SU-DHL-6 (cell line): ENCODE data around the gene PAAF1.

Experiments used
- H2AFZ ChIP-seq: fragments of 200-600 bp; sonication (generic); 2 replicates; pipeline ENCODE4 v1.6.1; 2014; ENCODE audit warnings: low read depth, mild to moderate bottlenecking, moderate library complexity, mixed read lengths, antibody characterized with exemption, low read length; ENCODE audit not compliant: severe bottlenecking
- H3F3A ChIP-seq: fragments of 200-600 bp; shearing (Covaris generic); 2 replicates; pipeline ENCODE4 v1.6.0; 2016; ENCODE audit warnings: antibody characterized with exemption, mild to moderate bottlenecking; ENCODE audit not compliant: insufficient read depth
- H3K27ac ChIP-seq: fragments of 200-600 bp; sonication (generic); 2 replicates; pipeline ENCODE4 v1.5.1; 2016; ENCODE audit warnings: low read depth, mild to moderate bottlenecking, low read length, moderate library complexity, mixed read lengths
- H3K27me3 ChIP-seq: fragments of 200-600 bp; sonication (generic), shearing (Covaris generic); 2 replicates; pipeline ENCODE4 v1.6.0; 2014; ENCODE audit warnings: mild to moderate bottlenecking, low read length
- H3K36me3 ChIP-seq: fragments of 200-600 bp; sonication (generic); 2 replicates; pipeline ENCODE4 v1.6.1; 2014; ENCODE audit warnings: mild to moderate bottlenecking, low read length, mixed read lengths
- H3K4me2 ChIP-seq: fragments of 300-600, 200-600 bp; shearing (Covaris generic), sonication (generic); 2 replicates; pipeline ENCODE4 v1.6.0; 2014; ENCODE audit warnings: low read length, low read depth, mild to moderate bottlenecking; ENCODE audit not compliant: poor library complexity, severe bottlenecking
- H3K4me3 ChIP-seq: fragments of 200-600 bp; sonication (generic); 2 replicates; pipeline ENCODE4 v1.5.1; 2014; ENCODE audit warnings: antibody characterized with exemption, low read length, mild to moderate bottlenecking, mixed read lengths; ENCODE audit not compliant: insufficient read depth, poor library complexity, severe bottlenecking
- H3K79me2 ChIP-seq: fragments of 200-600 bp; sonication (generic); 2 replicates; pipeline ENCODE4 v1.6.1; 2014; ENCODE audit warnings: mild to moderate bottlenecking, low read length, moderate library complexity; ENCODE audit not compliant: insufficient read depth
- H3K9ac ChIP-seq: fragments of 200-600 bp; sonication (generic); 2 replicates; pipeline ENCODE4 v1.7.0; 2014; ENCODE audit warnings: mild to moderate bottlenecking, low read length
- H3K9me2 ChIP-seq: fragments of 200-600 bp; sonication (generic); replicated peaks from 2 replicates; pipeline ENCODE4 v1.6.1; 2014; ENCODE audit warnings: low read length; ENCODE audit not compliant: insufficient read depth
- H3K9me3 ChIP-seq: fragments of 200-600 bp; sonication (generic); 2 replicates; pipeline ENCODE4 v1.6.1; 2014; ENCODE audit warnings: low read length, mixed read lengths; ENCODE audit not compliant: insufficient read depth
- H4K20me1 ChIP-seq: fragments of 200-600 bp; sonication (generic); 2 replicates; pipeline ENCODE4 v1.6.1; 2014; ENCODE audit warnings: low read depth, mild to moderate bottlenecking, antibody characterized with exemption, low read length, moderate library complexity, mixed read lengths
- CTCF ChIP-seq: fragments of 200-600 bp; sonication (generic); IDR thresholded peaks from one replicate; pipeline ENCODE4 v1.5.1; 2017; ENCODE audit warnings: antibody characterized with exemption, mild to moderate bottlenecking, low read length, moderate library complexity; ENCODE audit not compliant: insufficient read depth, poor library complexity, severe bottlenecking
- EZH2phosphoT487 ChIP-seq: fragments of 200-600 bp; sonication (generic), shearing (Covaris generic); conservative IDR thresholded peaks from 2 replicates; pipeline ENCODE4 v1.6.1; 2018; ENCODE audit warnings: mild to moderate bottlenecking, antibody characterized with exemption, low read length, moderate library complexity, mixed read lengths

The PAAF1 gene

GRCh38 chr11:73965764-73966121 lies 88.9 kb downstream of the PAAF1 start:
- H3F3A ChIP-seq, result no peaks in the 10 kb centered on the region
- H3K27me3 ChIP-seq, result no peaks in the 10 kb centered on the region
- H3K27ac ChIP-seq, result no peak overlapping the region
- H3K4me2 ChIP-seq, result no peak overlapping the region
- H3K9me2 ChIP-seq, result no peaks in the 10 kb centered on the region
- no peaks in the 10 kb centered on the region for H4K20me1 ChIP-seq
- H3K79me2 ChIP-seq, result no peaks in the 10 kb centered on the region
- H3K9ac ChIP-seq, result no peak overlapping the region
- TF ChIP-seq CTCF (no peak), EZH2phosphoT487 (no peak)
- H2AFZ ChIP-seq, result no peak overlapping the region
- H3K9me3 ChIP-seq, result no peaks in the 10 kb centered on the region
- H3K36me3 ChIP-seq, result no peaks in the 10 kb centered on the region
- no peak overlapping the region for H3K4me3 ChIP-seq

- H3K9ac ChIP-seq, result no peak overlapping the region
- no peak for TF ChIP-seq EZH2phosphoT487
- TF ChIP-seq CTCF, result no peak
- no peaks in the 10 kb centered on the region for H3K36me3 ChIP-seq
- no peaks in the 10 kb centered on the region for H3K79me2 ChIP-seq
- no peak overlapping the region for H3K4me2 ChIP-seq
- no peaks in the 10 kb centered on the region for H3K27me3 ChIP-seq
- H3K4me3 ChIP-seq, result no peak overlapping the region
- H3K27ac ChIP-seq, result no peak overlapping the region
- H2AFZ ChIP-seq, result no peak overlapping the region
- no peaks in the 10 kb centered on the region for H4K20me1 ChIP-seq
- peaks cover 7% of the 10 kb centered on the region; the same call in 1 of the 2 replicates for H3F3A ChIP-seq
- no peaks in the 10 kb centered on the region for H3K9me3 ChIP-seq
- H3K9me2 ChIP-seq, result no peaks in the 10 kb centered on the region
Measured at GRCh38 chr11:73968356-73968966, 91.7 kb downstream of the PAAF1 start.

DNA sequence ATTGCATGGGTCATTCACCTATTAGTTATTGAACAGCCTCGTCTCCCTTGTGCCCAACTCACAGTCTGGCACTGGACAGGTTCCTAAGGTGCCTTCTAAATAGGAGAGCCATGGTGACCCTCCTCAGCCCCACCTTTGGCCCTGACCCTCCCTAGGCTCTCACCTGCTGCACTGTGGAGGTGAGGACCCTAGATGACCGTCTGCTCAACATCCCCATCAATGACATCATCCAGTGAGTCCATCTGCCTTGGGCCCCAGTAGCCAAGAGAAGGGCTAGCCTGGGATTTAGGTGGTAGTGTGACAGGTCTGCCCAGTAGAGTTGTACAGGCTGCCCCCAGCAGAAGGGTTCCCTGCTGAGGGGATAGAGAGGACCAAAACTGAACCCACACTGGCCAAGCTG lies 92.3 kb downstream of the PAAF1 start:
- Histone ChIP-seq H3F3A (peaks cover 7% of the 10 kb centered on the region; the same call in 1 of the 2 replicates), H3K4me3 (no peak overlapping the region), H3K4me2 (no peak overlapping the region), H3K9ac (no peak overlapping the region), H4K20me1 (no peaks in the 10 kb centered on the region), H2AFZ (no peak overlapping the region), H3K36me3 (no peaks in the 10 kb centered on the region), H3K27me3 (no peaks in the 10 kb centered on the region), H3K27ac (no peak overlapping the region), H3K79me2 (no peaks in the 10 kb centered on the region), H3K9me2 (no peaks in the 10 kb centered on the region), H3K9me3 (no peaks in the 10 kb centered on the region)
- TF ChIP-seq CTCF (no peak), EZH2phosphoT487 (no peak)
